A549 (cell line): ENCODE results near the gene ADGRE1. TPM values are rescaled to one million over a fixed set of nuclear protein-coding genes. Genes with fewer than 3 reads are reported as not detected.

Experiments used
- ATAC-seq, 2 experiments: fragments of 200-7000 bp in 1 of 2; fragments of >200 bp in 1 of 2; cut with Nextera tagmentation in 1 of 2; cut with Tn5 transposase in 1 of 2; 3 replicates each; pipeline versions ENCODE4 v1.8.0 to v1.9.1; 2018 to 2020; ENCODE audit warnings: mild to moderate bottlenecking in 1 of 2, moderate library complexity in 1 of 2
- CTCF ChIA-PET: fragments of 300-600 bp; sonication (Branson Sonifier 250); formaldehyde crosslinking; extraction: SDS; loops from one replicate; lab custom pipeline; 2021; ENCODE audit warnings: antibody characterized with exemption, inconsistent platforms; lab: Yijun Ruan, JAX
- POLR2A ChIA-PET: fragments of 350-600 bp; formaldehyde crosslinking; extraction: SDS; loops from one replicate; lab custom pipeline; 2021; ENCODE audit warnings: antibody characterized with exemption, inconsistent platforms; lab: Yijun Ruan, JAX
- DNase-seq, 2 experiments: peaks; one replicate each; pipeline versions ENCODE4 v3.0.0 to v3.0.0-alpha.2; 2011 to 2016; ENCODE audit warnings: low read depth in 1 of 2, low spot score in 1 of 2
- FAIRE-seq: peaks from 2 replicates; lab custom pipeline; 2011; peaks lifted over from hg19 to GRCh38; lab: Jason Lieb, UNC
- H3K27ac ChIP-seq, 2 experiments: fragments of >200 bp; sonication (Bioruptor Twin); formaldehyde crosslinking; 3 replicates each; pipeline ENCODE4 v1.5.1; 2016 to 2017
- H3K4me1 ChIP-seq: fragments of >200 bp; sonication (Bioruptor Twin); formaldehyde crosslinking; 3 replicates; pipeline ENCODE4 v1.6.1; 2016
- H3K4me2 ChIP-seq: fragments of >200 bp; sonication (Bioruptor Twin); formaldehyde crosslinking; 3 replicates; pipeline ENCODE4 v1.6.1; 2016
- H3K4me3 ChIP-seq: fragments of >200 bp; sonication (Bioruptor Twin); formaldehyde crosslinking; 3 replicates; pipeline ENCODE4 v1.5.1; 2016
- H3K9me3 ChIP-seq: fragments of >200 bp; sonication (Bioruptor Twin); formaldehyde crosslinking; 3 replicates; pipeline ENCODE4 v1.6.1; 2016
- ATOH8 ChIP-seq: fragments of 250-450 bp; sonication (Bioruptor Pico); IDR thresholded peaks from 2 replicates; pipeline ENCODE4 v1.5.0; 2020; ENCODE audit warnings: low read depth, mild to moderate bottlenecking, moderate library complexity
- CBX8 ChIP-seq: fragments of 200-600 bp; sonication (generic); IDR thresholded peaks from 2 replicates; pipeline ENCODE4 v1.6.1; 2016
- CEBPB ChIP-seq, 2 experiments: fragments of >200 bp in 1 of 2; sonication (Bioruptor Twin) in 1 of 2; formaldehyde crosslinking in 1 of 2; IDR thresholded peaks; 2 replicates each; pipeline ENCODE4 v1.6.1; 2012 to 2016
- CHD2 ChIP-seq: fragments of 150-350 bp; IDR thresholded peaks from 2 replicates; pipeline ENCODE4 v1.6.1; 2014; ENCODE audit warnings: low read length; ENCODE audit not compliant: partially characterized antibody
- CHD4 ChIP-seq: fragments of 200-600 bp; sonication (generic); IDR thresholded peaks from 2 replicates; pipeline ENCODE4 v1.6.1; 2016; ENCODE audit warnings: antibody characterized with exemption, mild to moderate bottlenecking, borderline replicate concordance
- E2F6 ChIP-seq: IDR thresholded peaks from 2 replicates; pipeline ENCODE4 v1.6.1; 2012; ENCODE audit warnings: low read depth, borderline replicate concordance
- EHMT2 ChIP-seq: fragments of 200-600 bp; sonication (generic); IDR thresholded peaks from 2 replicates; pipeline ENCODE4 v1.6.1; 2016; ENCODE audit warnings: antibody characterized with exemption, low read depth, mild to moderate bottlenecking, moderate library complexity
- EP300 ChIP-seq, 2 experiments: fragments of >200 bp; sonication (Bioruptor Twin); formaldehyde crosslinking; IDR thresholded peaks; 2 replicates in 1 of 2; 3 replicates in 1 of 2; pipeline ENCODE4 v1.6.1; 2016 to 2017
- FOSB ChIP-seq: fragments of 250-450 bp; sonication (Bioruptor Pico); IDR thresholded peaks from 2 replicates; pipeline ENCODE4 v1.5.0; 2020; ENCODE audit warnings: mild to moderate bottlenecking, moderate library complexity
- FOSL2 ChIP-seq, 2 experiments: fragments of 450-650 bp in 1 of 2; fragments of >200 bp in 1 of 2; sonication (Bioruptor Twin) in 1 of 2; formaldehyde crosslinking; IDR thresholded peaks; 2 replicates each; pipeline versions ENCODE4 v1.5.0 to v1.6.1; 2016 to 2020; ENCODE audit warnings: mild to moderate bottlenecking in 1 of 2, moderate library complexity in 1 of 2
- HDAC2 ChIP-seq: fragments of 200-600 bp; sonication (generic); IDR thresholded peaks from 2 replicates; pipeline ENCODE4 v1.6.1; 2016
- HMGXB4 ChIP-seq: fragments of 250-450 bp; sonication (Bioruptor Pico); IDR thresholded peaks from 2 replicates; pipeline ENCODE4 v1.5.0; 2021; ENCODE audit warnings: mild to moderate bottlenecking, moderate library complexity, borderline replicate concordance
- JUN ChIP-seq, 2 experiments: fragments of >200 bp; sonication (Bioruptor Twin); formaldehyde crosslinking; IDR thresholded peaks; 2 replicates in 1 of 2; 3 replicates in 1 of 2; pipeline ENCODE4 v1.6.1; 2016 to 2017
- KDM1A ChIP-seq: fragments of 200-600 bp; sonication (generic); IDR thresholded peaks from 2 replicates; pipeline ENCODE4 v1.6.1; 2016; ENCODE audit warnings: low read depth, mild to moderate bottlenecking
- NFE2L2 ChIP-seq: fragments of 150-350 bp; conservative IDR thresholded peaks from 2 replicates; pipeline ENCODE4 v1.6.1; 2014; ENCODE audit warnings: low read length
- PHF8 ChIP-seq: fragments of 200-600 bp; sonication (generic); IDR thresholded peaks from 2 replicates; pipeline ENCODE4 v1.6.1; 2016; ENCODE audit warnings: low read depth, mild to moderate bottlenecking, antibody characterized with exemption, moderate library complexity, borderline replicate concordance
- POLR2AphosphoS2 ChIP-seq: conservative IDR thresholded peaks from 2 replicates; pipeline ENCODE4 v1.6.1; 2012; ENCODE audit warnings: low read length, improper control_type of control experiment, inconsistent platforms
- RFX5 ChIP-seq: fragments of 450-650 bp; IDR thresholded peaks from 2 replicates; pipeline ENCODE4 v1.7.1; 2014; ENCODE audit warnings: antibody characterized with exemption, mild to moderate bottlenecking, moderate library complexity
- SREBF2 ChIP-seq: fragments of 450-650 bp; IDR thresholded peaks from 2 replicates; pipeline ENCODE4 v1.6.1; 2014; ENCODE audit warnings: mild to moderate bottlenecking, moderate library complexity
- ZC3H11A ChIP-seq: fragments of 450-650 bp; IDR thresholded peaks from 2 replicates; pipeline ENCODE4 v1.6.1; 2014; ENCODE audit warnings: antibody characterized with exemption, mild to moderate bottlenecking
- ZFP36 ChIP-seq: fragments of 450-650 bp; IDR thresholded peaks from 2 replicates; pipeline ENCODE4 v1.6.1; 2014; ENCODE audit warnings: borderline replicate concordance; ENCODE audit not compliant: partially characterized antibody
- ZNF302 ChIP-seq: fragments of 250-450 bp; sonication (Bioruptor Pico); IDR thresholded peaks from 2 replicates; pipeline ENCODE4 v1.9.0; 2021; ENCODE audit warnings: inconsistent platforms, mild to moderate bottlenecking, moderate library complexity
- ZSCAN20 ChIP-seq: fragments of 250-450 bp; sonication (Bioruptor Pico); IDR thresholded peaks from 2 replicates; pipeline ENCODE4 v1.8.0; 2022; ENCODE audit warnings: mild to moderate bottlenecking, moderate library complexity
- WGBS: methylation state at CpG from one replicate; pipeline ENCODE4 v1.1.6; 2017; ENCODE audit errors: missing lambda C conversion rate; 5-methylcytosine and 5-hydroxymethylcytosine counted together
- polyA plus RNA-seq, 4 experiments: library from polyadenylated mRNA; depleted of rRNA in 3 of 4; stranded (reverse); fragments of >200 nt; fragmentation: RNase III in 1 of 4; extraction: RNeasy Plus Mini Kit Qiagen cat#74134 plus additional on column Dnase treatment in 1 of 4; gene quantifications; 2 replicates in 3 of 4; 3 replicates in 1 of 4; pipeline ENCODE4 v1.2.3, GENCODE V29; 2011 to 2017
- TF ChIP-seq, protein P1 (sequence below): fragments of >200 bp; sonication (Bioruptor Twin); formaldehyde crosslinking; IDR thresholded peaks from 2 replicates; pipeline ENCODE4 v1.6.1; 2016
- TF ChIP-seq, protein P2 (sequence below): fragments of >200 bp; sonication (Bioruptor Twin); formaldehyde crosslinking; IDR thresholded peaks from 3 replicates; pipeline ENCODE4 v1.6.1; 2016
- TF ChIP-seq, protein P3 (sequence below): fragments of 200-600 bp; sonication (generic); IDR thresholded peaks from 2 replicates; pipeline ENCODE4 v1.6.1; 2016; ENCODE audit warnings: antibody characterized with exemption, mild to moderate bottlenecking, moderate library complexity

Gene ADGRE1
- polyA plus RNA-seq, 2 of the 4 experiments (the other 2 are of a cell fraction): 3.6 to 4.8 TPM

DNA sequence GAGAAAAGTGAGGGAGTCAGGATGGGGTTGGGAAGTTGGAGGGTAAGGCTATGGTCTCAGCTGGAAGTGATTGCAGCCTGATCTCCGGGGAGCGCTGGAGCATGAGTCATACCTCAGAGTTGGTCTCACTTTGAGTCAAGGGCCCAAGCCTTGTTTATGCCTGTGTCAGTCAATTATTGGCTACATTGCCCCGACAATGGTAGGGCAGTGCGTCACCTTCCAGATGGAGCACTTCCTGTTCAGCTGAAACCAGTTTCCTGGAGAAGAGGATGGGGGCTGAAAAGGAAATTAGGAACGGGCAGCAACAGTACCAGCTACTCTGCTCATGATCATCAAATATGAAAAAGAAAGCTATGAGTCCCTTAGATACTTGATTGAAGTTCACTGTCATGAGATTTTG is 60.4 kb downstream of the ADGRE1 start:
- TF ChIP-seq HDAC2 (no peak), RFX5 (no peak), CHD4 (no peak), FOSB (CRISPR knock-in tag) (no peak), E2F6 (no peak), FOSL2 (IDR thresholded peaks at IDR 0.05) (no peak), FOSL2 (CRISPR knock-in tag; IDR thresholded peaks at IDR 0.05) (peak; percentile 69)
- ChIA-PET CTCF (interaction anchor here (0.7 kb wide), 1 partner anchor 218 kb away, joined by 4 read pairs; no protein-coding TSS in a partner anchor), POLR2A (interaction anchor here (0.5 kb wide), 1 partner anchor 151 kb away, joined by 4 read pairs; no protein-coding TSS in a partner anchor)
- H3K4me1 ChIP-seq: peaks cover 5% of the 10 kb centered on the region; the same call in 1 of the 3 replicates
- peak; percentile 80 to 89 for ATAC-seq
- no peak for FAIRE-seq
- 5% methylated on average over 5 of the region's 5 CpGs for WGBS
- DNase-seq: peak; percentile 26 to 68
- peak overlapping the region; percentile 54 for H3K4me2 ChIP-seq
- H3K4me3 ChIP-seq: no peak overlapping the region
- H3K27ac ChIP-seq: no peak overlapping the region
- no peaks in the 10 kb centered on the region; the same call in 2 of the 3 replicates for H3K9me3 ChIP-seq

DNA sequence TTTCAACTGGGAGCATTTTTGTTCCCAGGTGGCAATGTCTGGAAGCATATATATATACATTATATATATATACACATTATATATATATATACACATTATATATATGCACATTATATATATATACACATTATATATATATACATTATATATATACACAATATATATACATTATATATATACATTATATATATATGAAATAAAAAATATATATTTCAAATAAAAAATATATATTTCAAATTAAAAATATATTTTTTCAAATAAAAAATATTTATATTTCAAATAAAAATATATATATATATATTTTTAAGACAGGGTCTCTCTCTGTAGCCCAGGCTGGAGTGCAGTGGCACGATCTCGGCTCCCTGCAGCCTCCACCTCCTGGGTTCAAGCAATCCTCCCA is 61.5 kb downstream of the ADGRE1 start:
- DNase-seq: no peak
- no peak for TF ChIP-seq CHD2
- TF ChIP-seq ZFP36: no peak
- no peak for TF ChIP-seq FOSB (CRISPR knock-in tag)
- TF ChIP-seq ATOH8 (CRISPR knock-in tag): no peak
- TF ChIP-seq KDM1A: no peak
- no peak for TF ChIP-seq ZNF302 (CRISPR knock-in tag)
- TF ChIP-seq, protein P1, sequence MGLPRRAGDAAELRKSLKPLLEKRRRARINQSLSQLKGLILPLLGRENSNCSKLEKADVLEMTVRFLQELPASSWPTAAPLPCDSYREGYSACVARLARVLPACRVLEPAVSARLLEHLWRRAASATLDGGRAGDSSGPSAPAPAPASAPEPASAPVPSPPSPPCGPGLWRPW: no peak
- TF ChIP-seq JUN (IDR thresholded peaks at IDR 0.05): no peak
- no peak for TF ChIP-seq HDAC2
- TF ChIP-seq POLR2AphosphoS2: no peak
- no peak for TF ChIP-seq FOSL2 (IDR thresholded peaks at IDR 0.05)
- no peak for TF ChIP-seq FOSL2 (CRISPR knock-in tag; IDR thresholded peaks at IDR 0.05)
- no peak for TF ChIP-seq CEBPB (IDR thresholded peaks at IDR 0.05)
- TF ChIP-seq EHMT2: no peak
- TF ChIP-seq, protein P2, sequence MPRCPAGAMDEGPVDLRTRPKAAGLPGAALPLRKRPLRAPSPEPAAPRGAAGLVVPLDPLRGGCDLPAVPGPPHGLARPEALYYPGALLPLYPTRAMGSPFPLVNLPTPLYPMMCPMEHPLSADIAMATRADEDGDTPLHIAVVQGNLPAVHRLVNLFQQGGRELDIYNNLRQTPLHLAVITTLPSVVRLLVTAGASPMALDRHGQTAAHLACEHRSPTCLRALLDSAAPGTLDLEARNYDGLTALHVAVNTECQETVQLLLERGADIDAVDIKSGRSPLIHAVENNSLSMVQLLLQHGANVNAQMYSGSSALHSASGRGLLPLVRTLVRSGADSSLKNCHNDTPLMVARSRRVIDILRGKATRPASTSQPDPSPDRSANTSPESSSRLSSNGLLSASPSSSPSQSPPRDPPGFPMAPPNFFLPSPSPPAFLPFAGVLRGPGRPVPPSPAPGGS: no peak
- no peak for TF ChIP-seq SREBF2
- TF ChIP-seq EP300 (IDR thresholded peaks at IDR 0.05): no peak
- TF ChIP-seq ZC3H11A: no peak
- no peak for TF ChIP-seq CBX8
- TF ChIP-seq, all 56 proteins: peak for 0
- 29% methylated on average over 2 of the region's 2 CpGs for WGBS
- H3K9me3 ChIP-seq: no peaks in the 10 kb centered on the region; the same call in 2 of the 3 replicates
- FAIRE-seq (no peak), ATAC-seq (no peak)
- no peak overlapping the region for H3K4me3 ChIP-seq
- no peak overlapping the region for H3K27ac ChIP-seq
- ChIA-PET POLR2A (no interaction called here), CTCF (no interaction called here)
- H3K4me2 ChIP-seq: no peak overlapping the region
- H3K4me1 ChIP-seq: peaks cover 5% of the 10 kb centered on the region; the same call in 1 of the 3 replicates

DNA sequence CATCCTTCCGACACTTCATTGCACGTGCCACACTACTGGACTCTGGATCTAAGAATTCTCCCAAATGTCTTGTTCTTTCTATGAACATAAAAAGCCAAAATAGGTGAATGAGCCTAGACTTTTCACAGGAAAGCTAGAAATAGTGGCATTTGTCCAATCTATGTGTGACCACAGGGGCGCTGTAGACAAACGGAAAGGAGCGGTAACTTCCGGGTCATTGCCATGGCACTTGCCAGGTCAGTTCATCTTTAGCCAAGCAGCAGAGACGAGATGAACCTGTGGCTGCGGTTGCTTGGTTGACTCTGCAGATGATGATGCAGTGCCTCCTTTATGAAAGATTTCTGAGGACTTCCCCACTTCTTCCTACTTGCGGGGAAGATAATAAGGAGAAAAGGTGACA is 65.6 kb downstream of the ADGRE1 start:
- no peak for FAIRE-seq
- ChIA-PET CTCF (no interaction called here), POLR2A (no interaction called here)
- no peak for DNase-seq
- 46% methylated on average over 9 of the region's 9 CpGs for WGBS
- no peaks in the 10 kb centered on the region; the same call in 2 of the 3 replicates for H3K9me3 ChIP-seq
- H3K4me1 ChIP-seq: peaks cover 2% of the 10 kb centered on the region; the same call in 1 of the 3 replicates
- ATAC-seq: no peak
- no peak overlapping the region for H3K27ac ChIP-seq
- no peak overlapping the region for H3K4me2 ChIP-seq
- no peak overlapping the region for H3K4me3 ChIP-seq
- TF ChIP-seq RFX5: no peak
- TF ChIP-seq, protein P3, sequence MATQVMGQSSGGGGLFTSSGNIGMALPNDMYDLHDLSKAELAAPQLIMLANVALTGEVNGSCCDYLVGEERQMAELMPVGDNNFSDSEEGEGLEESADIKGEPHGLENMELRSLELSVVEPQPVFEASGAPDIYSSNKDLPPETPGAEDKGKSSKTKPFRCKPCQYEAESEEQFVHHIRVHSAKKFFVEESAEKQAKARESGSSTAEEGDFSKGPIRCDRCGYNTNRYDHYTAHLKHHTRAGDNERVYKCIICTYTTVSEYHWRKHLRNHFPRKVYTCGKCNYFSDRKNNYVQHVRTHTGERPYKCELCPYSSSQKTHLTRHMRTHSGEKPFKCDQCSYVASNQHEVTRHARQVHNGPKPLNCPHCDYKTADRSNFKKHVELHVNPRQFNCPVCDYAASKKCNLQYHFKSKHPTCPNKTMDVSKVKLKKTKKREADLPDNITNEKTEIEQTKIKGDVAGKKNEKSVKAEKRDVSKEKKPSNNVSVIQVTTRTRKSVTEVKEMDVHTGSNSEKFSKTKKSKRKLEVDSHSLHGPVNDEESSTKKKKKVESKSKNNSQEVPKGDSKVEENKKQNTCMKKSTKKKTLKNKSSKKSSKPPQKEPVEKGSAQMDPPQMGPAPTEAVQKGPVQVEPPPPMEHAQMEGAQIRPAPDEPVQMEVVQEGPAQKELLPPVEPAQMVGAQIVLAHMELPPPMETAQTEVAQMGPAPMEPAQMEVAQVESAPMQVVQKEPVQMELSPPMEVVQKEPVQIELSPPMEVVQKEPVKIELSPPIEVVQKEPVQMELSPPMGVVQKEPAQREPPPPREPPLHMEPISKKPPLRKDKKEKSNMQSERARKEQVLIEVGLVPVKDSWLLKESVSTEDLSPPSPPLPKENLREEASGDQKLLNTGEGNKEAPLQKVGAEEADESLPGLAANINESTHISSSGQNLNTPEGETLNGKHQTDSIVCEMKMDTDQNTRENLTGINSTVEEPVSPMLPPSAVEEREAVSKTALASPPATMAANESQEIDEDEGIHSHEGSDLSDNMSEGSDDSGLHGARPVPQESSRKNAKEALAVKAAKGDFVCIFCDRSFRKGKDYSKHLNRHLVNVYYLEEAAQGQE: no peak
- no peak for TF ChIP-seq ZSCAN20 (CRISPR knock-in tag)
- TF ChIP-seq NFE2L2: no peak
- TF ChIP-seq HMGXB4 (CRISPR knock-in tag): no peak
- no peak for TF ChIP-seq SREBF2
- no peak for TF ChIP-seq JUN (IDR thresholded peaks at IDR 0.05)
- no peak for TF ChIP-seq PHF8
